LNCaP clone FGC (cell line): ENCODE data around the gene KRT4.
"Not testable (repeated sequence)": the region's sequence is repeated elsewhere in the genome, so short reads cannot be mapped to it uniquely, and the experiment has no call there.

Experiments used
- DNase-seq: peaks from one replicate; pipeline ENCODE4 v3.0.0-alpha.2; 2011; ENCODE audit warnings: low read depth
- H3K4me3 ChIP-seq: 2 replicates; pipeline ENCODE4 v1.5.1; 2011; ENCODE audit warnings: mild to moderate bottlenecking, low read depth, low read length, control low read depth
- TF ChIP-seq, protein P1 (sequence below): IDR thresholded peaks from 2 replicates; pipeline ENCODE4 v1.5.1; 2012; ENCODE audit warnings: mild to moderate bottlenecking; ENCODE audit not compliant: control insufficient read depth, insufficient read depth; ENCODE audit errors: extremely low read depth

KRT4 gene

DNA sequence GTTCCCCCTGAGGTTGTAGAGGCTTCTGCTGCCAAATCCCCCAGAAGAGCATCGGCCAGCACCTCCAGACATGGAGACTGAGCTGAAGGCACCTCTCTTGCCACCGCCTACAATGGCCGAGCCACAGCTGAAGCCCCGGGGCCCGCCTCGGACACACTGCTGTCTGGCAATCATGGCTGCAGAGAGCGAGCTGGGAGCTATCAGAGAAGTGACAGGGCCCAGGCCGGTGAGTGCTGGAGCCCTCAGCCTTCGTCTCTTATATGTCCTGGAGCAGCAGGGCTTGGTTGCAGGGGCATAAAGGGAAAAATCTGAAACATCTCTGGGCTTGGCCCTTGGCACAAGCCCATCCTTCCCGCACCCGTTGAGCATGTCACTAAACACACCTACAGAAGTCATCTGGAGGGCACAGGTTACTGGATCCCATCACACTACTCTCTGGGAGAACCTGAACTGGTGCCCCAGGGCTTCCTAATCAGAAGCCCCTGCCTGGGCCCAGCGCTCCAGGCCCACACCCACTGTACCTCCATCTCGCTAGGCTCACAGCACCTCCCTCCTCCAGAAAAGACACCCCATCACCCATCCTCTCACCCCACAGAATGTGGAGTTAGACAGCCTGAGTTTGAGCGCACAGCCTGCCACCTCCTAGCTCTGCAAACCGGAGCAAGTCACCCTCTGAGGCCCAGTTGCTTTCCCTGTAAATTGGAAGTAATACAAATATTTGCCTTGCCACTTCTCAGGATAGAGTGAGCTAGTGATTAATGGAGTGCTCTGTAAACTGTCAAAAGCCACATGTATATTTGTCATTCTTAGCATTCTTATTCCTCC is at the start of gene KRT4:
TSS of gene KRT4 (minus strand) at position 232 of the 825 bp plus-strand sequence. CDS start at position 174, 58 bp downstream.
- TF ChIP-seq, protein P1, sequence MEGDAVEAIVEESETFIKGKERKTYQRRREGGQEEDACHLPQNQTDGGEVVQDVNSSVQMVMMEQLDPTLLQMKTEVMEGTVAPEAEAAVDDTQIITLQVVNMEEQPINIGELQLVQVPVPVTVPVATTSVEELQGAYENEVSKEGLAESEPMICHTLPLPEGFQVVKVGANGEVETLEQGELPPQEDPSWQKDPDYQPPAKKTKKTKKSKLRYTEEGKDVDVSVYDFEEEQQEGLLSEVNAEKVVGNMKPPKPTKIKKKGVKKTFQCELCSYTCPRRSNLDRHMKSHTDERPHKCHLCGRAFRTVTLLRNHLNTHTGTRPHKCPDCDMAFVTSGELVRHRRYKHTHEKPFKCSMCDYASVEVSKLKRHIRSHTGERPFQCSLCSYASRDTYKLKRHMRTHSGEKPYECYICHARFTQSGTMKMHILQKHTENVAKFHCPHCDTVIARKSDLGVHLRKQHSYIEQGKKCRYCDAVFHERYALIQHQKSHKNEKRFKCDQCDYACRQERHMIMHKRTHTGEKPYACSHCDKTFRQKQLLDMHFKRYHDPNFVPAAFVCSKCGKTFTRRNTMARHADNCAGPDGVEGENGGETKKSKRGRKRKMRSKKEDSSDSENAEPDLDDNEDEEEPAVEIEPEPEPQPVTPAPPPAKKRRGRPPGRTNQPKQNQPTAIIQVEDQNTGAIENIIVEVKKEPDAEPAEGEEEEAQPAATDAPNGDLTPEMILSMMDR = no peak
- no peak within 1 kb of the TSS for H3K4me3 ChIP-seq
- DNase-seq = peak; percentile 82

DNA sequence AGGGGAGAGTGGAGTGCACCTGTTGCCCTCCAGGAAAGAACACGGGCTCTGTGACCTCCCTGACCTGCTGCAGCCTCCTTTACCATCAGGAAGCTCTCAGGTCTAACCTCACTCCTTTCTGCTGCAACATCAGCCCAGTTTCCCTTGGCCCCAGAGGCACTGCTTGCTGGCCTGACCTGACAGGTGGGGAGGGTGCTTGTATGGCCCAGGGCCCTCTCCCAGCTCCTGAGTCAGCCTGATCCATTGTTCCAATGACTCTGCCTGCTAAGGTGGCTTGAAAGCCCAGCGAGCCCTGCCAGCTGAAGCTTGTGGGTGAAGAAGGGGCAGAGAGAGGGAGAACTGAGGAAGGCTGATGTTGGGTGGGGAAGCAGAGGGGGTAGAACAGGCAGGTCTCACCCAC is 48.1 kb upstream of the KRT4 start:
- TF ChIP-seq, protein P1 = no peak
- DNase-seq = no peak
- H3K4me3 ChIP-seq = no peak overlapping the region

DNA sequence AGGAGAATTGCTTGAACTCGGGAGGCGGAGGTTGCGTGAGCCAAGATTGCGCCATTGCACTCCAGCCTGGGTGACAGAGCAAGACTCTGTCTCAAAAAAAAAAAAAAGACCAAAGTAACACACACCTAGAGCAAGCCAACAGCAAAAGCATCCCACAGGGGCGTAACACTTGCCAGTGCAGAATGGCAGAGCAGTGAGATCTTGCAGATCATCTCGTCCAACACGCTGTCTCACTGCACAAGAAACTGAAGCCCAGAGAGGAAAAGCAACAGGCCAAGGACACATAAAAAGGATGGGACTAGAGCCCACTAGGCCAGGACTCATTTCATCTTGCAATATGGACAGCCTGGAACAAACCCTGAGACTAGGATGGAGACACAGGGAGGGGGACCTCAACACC is 47.6 kb upstream of the KRT4 start:
- DNase-seq = no peak
- no peak overlapping the region for H3K4me3 ChIP-seq
- TF ChIP-seq, protein P1 = no peak

DNA sequence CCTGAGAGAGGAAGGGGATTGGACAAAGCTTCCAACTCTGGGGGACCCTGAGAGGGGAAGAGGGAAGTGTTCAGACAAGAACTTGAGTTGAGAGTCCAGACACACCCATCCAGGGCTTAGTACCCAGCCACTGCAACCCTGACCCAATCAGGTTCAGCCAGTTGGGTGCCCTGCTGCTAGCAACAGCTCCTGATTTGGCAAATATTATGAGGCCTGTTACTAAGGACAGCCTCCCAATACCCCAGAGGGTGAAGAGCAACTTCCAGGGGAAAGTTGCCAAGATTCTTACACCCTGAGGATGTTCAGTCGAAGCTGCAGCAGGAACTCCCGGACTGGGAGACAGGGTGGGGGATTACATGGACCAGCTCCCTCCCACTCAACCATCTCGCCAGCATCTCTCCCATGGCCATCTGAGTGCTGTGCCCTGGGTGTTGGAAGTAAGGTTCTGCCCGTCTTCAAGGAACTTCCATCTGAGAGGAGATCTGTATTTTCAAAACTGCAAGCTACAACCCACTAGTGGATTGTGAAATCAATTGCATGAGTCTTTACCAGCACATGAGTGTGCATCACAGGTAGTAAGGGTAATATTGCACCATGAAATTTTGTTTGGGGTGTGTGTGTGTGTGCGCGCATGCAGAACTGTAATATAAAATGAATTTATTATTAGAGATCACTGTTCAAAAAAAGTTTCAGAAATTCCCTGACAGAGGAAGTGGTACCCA is 46.3 kb upstream of the KRT4 start:
- no peak for DNase-seq
- TF ChIP-seq, protein P1 = no peak
- no peak overlapping the region for H3K4me3 ChIP-seq

DNA sequence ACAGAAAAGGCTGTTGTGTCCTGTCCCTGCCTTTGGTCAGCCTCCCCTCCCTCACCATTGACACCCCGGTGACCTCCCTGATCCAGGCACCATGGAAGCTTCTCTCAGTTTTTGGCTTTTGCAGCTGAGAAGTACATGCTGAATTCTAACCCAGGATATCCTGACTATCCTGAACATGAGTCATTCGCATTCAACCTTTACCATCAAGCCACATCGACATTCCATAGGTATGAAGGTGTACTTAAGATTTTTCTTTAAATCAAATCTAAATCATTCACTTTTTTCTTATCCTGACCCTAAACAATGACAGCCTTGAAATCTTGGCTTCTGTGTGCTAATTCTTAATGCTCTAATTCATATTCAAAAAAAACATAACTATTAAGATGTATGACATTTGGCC is 43.6 kb upstream of the KRT4 start:
- H3K4me3 ChIP-seq = no peak overlapping the region
- DNase-seq = no peak
- TF ChIP-seq, protein P1 = no peak

DNA sequence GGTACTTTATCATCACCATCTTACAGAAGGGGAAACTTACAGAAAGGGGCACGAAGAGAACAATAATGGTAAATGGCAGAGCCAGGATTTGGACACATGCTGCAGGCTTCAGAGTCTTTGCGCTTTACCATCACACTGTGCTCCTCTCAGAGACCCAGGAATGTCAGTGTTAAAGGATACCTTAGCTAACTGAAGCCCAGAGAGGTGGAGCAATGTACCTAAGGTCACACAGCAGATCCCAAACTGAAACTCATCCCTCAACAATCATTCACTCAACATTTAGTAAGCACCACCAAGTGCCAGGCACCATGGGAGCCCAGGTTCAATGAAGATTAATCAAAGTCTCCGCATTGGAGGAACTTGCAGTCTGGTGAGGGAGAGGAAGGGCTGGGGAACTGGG is 42.9 kb upstream of the KRT4 start:
- TF ChIP-seq, protein P1 = no peak
- no peak overlapping the region for H3K4me3 ChIP-seq
- no peak for DNase-seq

DNA sequence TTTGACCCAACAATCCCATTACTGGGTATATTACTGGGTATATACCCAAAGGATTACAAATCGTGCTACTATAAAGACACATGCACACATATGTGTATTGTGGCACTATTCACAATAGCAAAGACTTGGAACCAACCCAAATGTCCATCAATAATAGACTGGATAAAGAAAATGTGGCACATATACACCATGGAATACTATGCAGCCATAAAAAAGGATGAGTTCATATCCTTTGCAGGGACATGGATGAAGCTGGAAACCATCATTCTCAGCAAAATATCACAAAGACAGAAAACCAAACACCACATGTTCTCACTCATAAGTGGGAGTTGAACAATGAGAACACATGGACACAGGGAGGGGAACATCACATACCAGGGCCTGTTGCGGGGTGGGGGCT is 42.2 kb upstream of the KRT4 start:
- not testable (repeated sequence) for DNase-seq

More for the DNA sequence above, 42.2 kb upstream of the KRT4 start:
- H3K4me3 ChIP-seq = not testable (repeated sequence)
